ENCODE data around the gene DCST1.

- TF ChIP-seq, protein P1, sequence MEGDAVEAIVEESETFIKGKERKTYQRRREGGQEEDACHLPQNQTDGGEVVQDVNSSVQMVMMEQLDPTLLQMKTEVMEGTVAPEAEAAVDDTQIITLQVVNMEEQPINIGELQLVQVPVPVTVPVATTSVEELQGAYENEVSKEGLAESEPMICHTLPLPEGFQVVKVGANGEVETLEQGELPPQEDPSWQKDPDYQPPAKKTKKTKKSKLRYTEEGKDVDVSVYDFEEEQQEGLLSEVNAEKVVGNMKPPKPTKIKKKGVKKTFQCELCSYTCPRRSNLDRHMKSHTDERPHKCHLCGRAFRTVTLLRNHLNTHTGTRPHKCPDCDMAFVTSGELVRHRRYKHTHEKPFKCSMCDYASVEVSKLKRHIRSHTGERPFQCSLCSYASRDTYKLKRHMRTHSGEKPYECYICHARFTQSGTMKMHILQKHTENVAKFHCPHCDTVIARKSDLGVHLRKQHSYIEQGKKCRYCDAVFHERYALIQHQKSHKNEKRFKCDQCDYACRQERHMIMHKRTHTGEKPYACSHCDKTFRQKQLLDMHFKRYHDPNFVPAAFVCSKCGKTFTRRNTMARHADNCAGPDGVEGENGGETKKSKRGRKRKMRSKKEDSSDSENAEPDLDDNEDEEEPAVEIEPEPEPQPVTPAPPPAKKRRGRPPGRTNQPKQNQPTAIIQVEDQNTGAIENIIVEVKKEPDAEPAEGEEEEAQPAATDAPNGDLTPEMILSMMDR (conservative IDR thresholded peaks at IDR 0.05; ENCODE audit: low read depth, low read length), result no peak
- TF ChIP-seq EZH2 (IDR thresholded peaks at IDR 0.05; ENCODE audit: borderline replicate concordance, low read depth, low read length, poor library complexity, severe bottlenecking), result no peak
Observed at GRCh38 chr1:155033524-155033923, at the start of gene DCST1, which contains the start of gene DCST2.
